GM23338 (cell line): ENCODE results near the gene RNF13.

Experiments used
- CREB1 ChIP-seq: fragments of 250-450 bp; sonication (Bioruptor Pico); IDR thresholded peaks from 2 replicates; pipeline ENCODE4 v1.5.0; 2020; ENCODE audit warnings: low read depth, mild to moderate bottlenecking, moderate library complexity
- NANOG ChIP-seq: IDR thresholded peaks from 2 replicates; pipeline ENCODE4 v1.6.1; 2016; ENCODE audit warnings: antibody characterized with exemption, borderline replicate concordance
- POLR2AphosphoS5 ChIP-seq: IDR thresholded peaks from 2 replicates; pipeline ENCODE4 v1.6.1; 2016; ENCODE audit warnings: antibody characterized with exemption, low read depth
- STAT1 ChIP-seq: IDR thresholded peaks from one replicate; pipeline ENCODE4 v1.6.1; 2016; ENCODE audit warnings: antibody characterized with exemption; ENCODE audit not compliant: unreplicated experiment
- ZNF114 ChIP-seq: fragments of 250-450 bp; sonication (Bioruptor Pico); IDR thresholded peaks from 2 replicates; pipeline ENCODE4 v1.5.0; 2020; ENCODE audit warnings: mild to moderate bottlenecking, moderate library complexity
- TF ChIP-seq, protein P1 (sequence below), 2 experiments: fragments of 200-600 bp in 1 of 2; sonication (generic) in 1 of 2; conservative IDR thresholded peaks; 2 replicates each; pipeline versions ENCODE4 v1.5.1 to v1.6.1; 2016 to 2017; ENCODE audit warnings: antibody characterized with exemption in 2 of 2, low read depth in 2 of 2, mild to moderate bottlenecking in 2 of 2, moderate library complexity in 1 of 2
- TF ChIP-seq, protein P2 (sequence below): IDR thresholded peaks from one replicate; pipeline ENCODE4 v1.6.1; 2018; ENCODE audit warnings: antibody characterized with exemption; ENCODE audit not compliant: unreplicated experiment
- TF ChIP-seq, protein P3 (sequence below): IDR thresholded peaks from 2 replicates; pipeline ENCODE4 v1.6.1; 2016; ENCODE audit warnings: antibody characterized with exemption

DNA sequence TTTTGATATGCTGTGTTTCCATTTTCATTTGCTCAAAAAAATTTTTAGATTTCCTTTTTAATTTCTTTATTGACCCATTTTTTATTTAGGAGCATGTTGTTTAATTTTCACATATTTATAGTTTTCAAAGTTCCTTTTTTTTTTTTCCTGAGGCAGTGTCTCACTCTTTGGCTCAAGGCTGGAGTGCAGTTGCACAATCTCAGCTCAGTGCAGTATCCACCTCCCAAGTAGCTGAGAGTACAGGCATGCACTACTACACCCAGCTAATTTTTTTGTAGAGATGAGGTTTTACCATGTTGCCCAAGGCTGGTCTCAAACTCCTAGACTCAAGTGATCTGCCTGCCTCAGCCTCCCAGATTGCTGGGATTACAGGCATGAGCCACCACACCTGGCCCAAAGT lies 121.5 kb downstream of the RNF13 start:
- TF ChIP-seq, protein P1, sequence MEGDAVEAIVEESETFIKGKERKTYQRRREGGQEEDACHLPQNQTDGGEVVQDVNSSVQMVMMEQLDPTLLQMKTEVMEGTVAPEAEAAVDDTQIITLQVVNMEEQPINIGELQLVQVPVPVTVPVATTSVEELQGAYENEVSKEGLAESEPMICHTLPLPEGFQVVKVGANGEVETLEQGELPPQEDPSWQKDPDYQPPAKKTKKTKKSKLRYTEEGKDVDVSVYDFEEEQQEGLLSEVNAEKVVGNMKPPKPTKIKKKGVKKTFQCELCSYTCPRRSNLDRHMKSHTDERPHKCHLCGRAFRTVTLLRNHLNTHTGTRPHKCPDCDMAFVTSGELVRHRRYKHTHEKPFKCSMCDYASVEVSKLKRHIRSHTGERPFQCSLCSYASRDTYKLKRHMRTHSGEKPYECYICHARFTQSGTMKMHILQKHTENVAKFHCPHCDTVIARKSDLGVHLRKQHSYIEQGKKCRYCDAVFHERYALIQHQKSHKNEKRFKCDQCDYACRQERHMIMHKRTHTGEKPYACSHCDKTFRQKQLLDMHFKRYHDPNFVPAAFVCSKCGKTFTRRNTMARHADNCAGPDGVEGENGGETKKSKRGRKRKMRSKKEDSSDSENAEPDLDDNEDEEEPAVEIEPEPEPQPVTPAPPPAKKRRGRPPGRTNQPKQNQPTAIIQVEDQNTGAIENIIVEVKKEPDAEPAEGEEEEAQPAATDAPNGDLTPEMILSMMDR (conservative IDR thresholded peaks at IDR 0.05; ENCODE audit: low read depth in 2 of 2): no peak
- no peak for TF ChIP-seq ZNF114 (CRISPR knock-in tag)
- TF ChIP-seq, protein P2, sequence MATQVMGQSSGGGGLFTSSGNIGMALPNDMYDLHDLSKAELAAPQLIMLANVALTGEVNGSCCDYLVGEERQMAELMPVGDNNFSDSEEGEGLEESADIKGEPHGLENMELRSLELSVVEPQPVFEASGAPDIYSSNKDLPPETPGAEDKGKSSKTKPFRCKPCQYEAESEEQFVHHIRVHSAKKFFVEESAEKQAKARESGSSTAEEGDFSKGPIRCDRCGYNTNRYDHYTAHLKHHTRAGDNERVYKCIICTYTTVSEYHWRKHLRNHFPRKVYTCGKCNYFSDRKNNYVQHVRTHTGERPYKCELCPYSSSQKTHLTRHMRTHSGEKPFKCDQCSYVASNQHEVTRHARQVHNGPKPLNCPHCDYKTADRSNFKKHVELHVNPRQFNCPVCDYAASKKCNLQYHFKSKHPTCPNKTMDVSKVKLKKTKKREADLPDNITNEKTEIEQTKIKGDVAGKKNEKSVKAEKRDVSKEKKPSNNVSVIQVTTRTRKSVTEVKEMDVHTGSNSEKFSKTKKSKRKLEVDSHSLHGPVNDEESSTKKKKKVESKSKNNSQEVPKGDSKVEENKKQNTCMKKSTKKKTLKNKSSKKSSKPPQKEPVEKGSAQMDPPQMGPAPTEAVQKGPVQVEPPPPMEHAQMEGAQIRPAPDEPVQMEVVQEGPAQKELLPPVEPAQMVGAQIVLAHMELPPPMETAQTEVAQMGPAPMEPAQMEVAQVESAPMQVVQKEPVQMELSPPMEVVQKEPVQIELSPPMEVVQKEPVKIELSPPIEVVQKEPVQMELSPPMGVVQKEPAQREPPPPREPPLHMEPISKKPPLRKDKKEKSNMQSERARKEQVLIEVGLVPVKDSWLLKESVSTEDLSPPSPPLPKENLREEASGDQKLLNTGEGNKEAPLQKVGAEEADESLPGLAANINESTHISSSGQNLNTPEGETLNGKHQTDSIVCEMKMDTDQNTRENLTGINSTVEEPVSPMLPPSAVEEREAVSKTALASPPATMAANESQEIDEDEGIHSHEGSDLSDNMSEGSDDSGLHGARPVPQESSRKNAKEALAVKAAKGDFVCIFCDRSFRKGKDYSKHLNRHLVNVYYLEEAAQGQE: no peak
- TF ChIP-seq, protein P3, sequence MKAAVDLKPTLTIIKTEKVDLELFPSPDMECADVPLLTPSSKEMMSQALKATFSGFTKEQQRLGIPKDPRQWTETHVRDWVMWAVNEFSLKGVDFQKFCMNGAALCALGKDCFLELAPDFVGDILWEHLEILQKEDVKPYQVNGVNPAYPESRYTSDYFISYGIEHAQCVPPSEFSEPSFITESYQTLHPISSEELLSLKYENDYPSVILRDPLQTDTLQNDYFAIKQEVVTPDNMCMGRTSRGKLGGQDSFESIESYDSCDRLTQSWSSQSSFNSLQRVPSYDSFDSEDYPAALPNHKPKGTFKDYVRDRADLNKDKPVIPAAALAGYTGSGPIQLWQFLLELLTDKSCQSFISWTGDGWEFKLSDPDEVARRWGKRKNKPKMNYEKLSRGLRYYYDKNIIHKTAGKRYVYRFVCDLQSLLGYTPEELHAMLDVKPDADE: no peak
- no peak for TF ChIP-seq CREB1
- no peak for TF ChIP-seq NANOG
- no peak for TF ChIP-seq POLR2AphosphoS5
- no peak for TF ChIP-seq STAT1
